Limb (tissue), 2 donors: Measurements from ENCODE around the gene EEF2.
"Not testable (repeated sequence)": the region's sequence is repeated elsewhere in the genome, so short reads cannot be mapped to it uniquely, and the experiment has no call there.

Experiments used
- DNase-seq, 2 donors: peaks; one replicate each; pipeline ENCODE4 v3.0.0-alpha.2; 2016; ENCODE audit errors: extremely low spot score in 2 of 2

The EEF2 gene

GRCh38 chr19:3950871-3951861 lies 34.1 kb downstream of the EEF2 start:
- peak in 1 of 2 donors; percentile 35 for DNase-seq

- DNase-seq = no peak
These were observed 35.0 kb downstream of the EEF2 start for GRCh38 chr19:3949997-3950859.

DNA sequence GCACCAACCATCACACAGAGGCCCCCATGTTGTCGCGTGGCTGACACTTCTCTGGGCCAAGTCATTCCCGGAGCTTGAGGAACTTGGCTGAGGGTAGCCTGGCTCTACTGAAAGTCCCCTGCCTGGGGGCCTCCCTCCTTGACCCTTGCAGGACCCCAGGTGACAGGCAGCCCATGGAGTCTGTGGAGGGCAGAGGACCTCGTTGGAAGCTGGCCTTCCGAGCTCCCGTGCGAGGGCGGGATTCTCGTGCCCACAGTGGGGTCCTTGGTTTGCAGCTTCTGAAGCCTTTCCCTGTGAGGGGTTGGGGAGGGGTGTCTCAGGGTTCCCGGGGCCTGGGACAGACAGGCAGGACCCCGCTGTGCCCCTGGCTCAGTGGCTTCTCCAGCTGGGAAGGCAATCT lies 36.0 kb downstream of the EEF2 start:
- no peak for DNase-seq

GRCh38 chr19:3947316-3947933 lies 37.8 kb downstream of the EEF2 start:
- DNase-seq = not testable (repeated sequence)

- DNase-seq = no peak
These were observed 39.4 kb downstream of the EEF2 start for GRCh38 chr19:3945838-3946237.

DNA sequence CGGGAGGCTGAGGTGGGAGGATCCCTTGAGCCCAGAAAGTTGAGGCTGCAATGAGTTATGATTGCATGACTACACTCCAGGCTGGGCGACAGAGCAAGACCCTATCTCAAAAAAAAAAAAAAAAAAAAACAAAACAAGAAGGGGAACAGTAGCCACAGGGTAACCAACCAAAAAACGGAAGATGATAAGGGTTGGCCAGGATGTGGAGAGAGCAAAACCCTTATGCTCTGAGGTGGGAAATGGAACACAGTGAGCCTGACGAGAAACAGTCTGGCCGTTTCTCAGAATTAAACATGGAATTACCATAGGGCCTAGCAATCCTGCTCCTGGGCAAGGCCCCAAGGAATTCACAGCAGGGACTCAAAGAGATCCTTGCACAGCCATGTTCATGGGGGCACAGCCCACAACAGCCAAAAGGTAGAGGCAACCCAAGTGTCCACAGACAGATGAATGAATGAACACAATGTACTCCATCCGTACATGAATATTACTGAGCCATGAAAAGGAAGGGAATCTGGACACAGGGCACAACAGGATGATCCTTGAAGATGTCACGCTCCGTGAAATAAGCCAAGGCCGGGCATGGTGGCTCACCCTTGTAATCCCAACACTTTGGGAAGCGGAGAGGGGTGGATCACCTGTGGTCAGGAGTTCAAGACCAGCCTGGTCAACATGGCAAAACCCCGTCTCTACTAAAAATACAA lies 41.1 kb downstream of the EEF2 start:
- no peak for DNase-seq

GRCh38 chr19:3942790-3943409 lies 42.4 kb downstream of the EEF2 start:
- DNase-seq = no peak

GRCh38 chr19:3938300-3938950 lies 46.8 kb downstream of the EEF2 start:
- not testable (repeated sequence) for DNase-seq

DNA sequence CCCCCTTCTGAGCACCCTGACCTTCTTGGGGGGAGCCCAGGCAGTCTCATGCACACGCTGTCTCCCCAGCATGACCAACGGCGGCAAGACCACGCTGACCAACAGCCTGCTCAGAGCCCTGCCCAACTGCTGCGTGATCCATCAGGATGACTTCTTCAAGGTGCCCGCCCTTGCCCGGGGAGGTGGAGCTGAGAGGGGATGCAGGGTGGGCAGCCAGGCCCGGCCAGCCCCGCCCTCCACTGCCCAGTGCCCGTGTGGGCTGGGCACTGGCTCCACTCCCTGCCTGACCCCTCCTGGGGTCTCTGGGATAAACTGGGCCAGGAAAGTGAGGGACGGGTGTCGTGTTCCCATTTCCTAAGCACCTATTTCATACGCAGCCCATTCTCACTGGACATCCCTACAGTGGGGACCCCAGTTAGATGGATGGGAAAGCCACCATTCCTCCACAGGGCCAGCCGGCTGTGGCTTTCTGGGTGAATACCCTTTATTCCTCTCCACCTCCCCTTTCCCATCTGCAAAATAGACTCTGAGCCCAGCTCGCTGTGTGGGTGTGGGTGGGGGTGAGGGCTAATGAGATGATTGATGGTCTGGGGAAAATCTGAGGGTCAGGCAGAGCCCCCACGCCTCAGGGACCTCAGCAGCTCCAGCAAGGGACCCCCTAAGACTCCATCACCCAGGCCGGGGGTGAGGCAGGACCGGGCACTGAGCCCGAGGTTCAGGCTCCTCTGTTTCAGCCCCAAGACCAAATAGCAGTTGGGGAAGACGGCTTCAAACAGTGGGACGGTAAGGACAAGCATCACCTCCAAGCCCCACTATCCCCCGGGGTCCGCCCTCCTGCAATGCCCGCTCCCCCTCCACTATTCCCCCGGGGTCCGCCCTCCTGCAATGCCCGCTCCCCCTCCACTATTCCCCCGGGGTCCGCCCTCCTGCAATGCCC lies 48.5 kb downstream of the EEF2 start:
- no peak for DNase-seq

DNA sequence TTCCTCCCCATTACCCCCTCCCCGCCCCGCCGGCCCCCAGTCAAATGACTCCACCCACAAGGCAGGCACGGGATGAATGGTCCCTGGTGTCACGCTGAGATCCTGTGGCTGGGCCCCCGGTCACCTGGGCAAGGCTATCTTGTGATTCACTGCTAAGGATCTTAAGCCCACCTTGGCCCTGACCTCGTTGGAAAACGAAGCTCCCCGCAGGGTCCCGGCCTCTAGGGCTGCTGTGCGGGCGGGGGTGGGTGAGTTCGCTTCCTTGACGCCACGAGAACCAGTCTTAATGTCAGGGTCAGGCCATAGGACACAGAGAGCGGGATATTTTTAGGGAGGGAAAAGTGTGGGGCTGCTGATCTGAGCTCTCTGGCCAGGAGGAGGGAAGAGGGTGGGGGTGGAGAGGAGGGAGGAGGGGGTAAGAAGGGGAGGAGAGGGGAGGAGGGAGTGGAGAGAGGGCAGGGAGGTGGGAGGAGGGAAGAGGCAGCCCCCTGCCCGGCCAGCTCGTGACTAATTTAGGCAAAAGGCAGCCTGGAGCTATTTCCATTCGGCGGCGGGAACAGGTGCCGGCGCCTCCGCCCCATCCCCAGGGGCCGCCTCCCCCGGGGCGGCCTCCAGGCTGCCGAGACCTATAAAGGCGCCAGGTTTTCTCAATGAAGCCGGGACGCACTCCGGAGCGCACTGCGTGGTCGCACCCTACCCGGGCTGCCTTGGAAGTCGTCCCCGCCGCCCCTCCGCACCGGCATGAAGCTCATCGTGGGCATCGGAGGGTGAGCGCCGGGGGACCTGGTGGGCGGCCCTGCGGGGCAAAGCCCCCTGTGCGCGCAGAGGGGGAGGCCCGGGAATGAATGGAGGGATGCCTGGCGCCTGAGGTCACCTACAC lies 52.1 kb downstream of the EEF2 start, which contains the start of gene NMRK2:
TSS of gene NMRK2 (plus strand) at position 139 of the 880 bp plus-strand sequence. CDS start at position 742, 603 bp downstream.
- peak in 1 of 2 donors; percentile 5 for DNase-seq

DNA sequence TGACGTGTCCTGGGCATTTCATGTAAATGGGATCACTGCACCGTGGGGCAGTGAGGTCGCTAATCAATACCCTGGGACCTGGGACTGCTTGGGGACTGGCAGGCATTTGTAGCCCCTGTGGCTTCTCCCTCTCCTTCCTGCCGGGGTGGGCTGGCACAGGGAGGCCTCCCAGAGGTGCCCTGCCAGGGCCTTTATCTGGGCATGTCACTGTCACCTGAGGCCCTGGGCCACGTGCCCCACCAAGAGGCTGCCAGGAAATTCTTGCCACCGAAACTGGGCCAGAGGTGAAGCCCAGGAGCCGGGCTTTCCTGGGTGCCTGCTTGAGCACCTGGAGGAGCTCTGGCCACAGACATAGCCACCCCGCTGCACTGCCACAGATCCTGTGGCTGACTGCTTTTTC lies 54.2 kb downstream of the EEF2 start:
- DNase-seq = no peak
